Adrenal gland (tissue), 12 donors: ENCODE data around the gene HECW1. TPM values are rescaled to one million over a fixed set of nuclear protein-coding genes. Genes with fewer than 3 reads are reported as not detected.

Experiments used
- DNase-seq, 7 donors: peaks; one replicate each; pipeline ENCODE4 v3.0.0-alpha.2; 2019 to 2020
- H3K27ac ChIP-seq, 5 donors: fragments of 200-600 bp; sonication (generic) in 4 of 5; 1 replicate in 3 of 5; 2 replicates in 2 of 5; pipeline versions ENCODE4 v1.5.1 to v1.8.0; 2016 to 2020; ENCODE audit warnings: mild to moderate bottlenecking in 1 of 5
- H3K27me3 ChIP-seq: fragments of 200-600 bp; 2 replicates; pipeline ENCODE4 v1.8.0; 2021
- H3K36me3 ChIP-seq, 2 donors: fragments of 200-600 bp; replicated peaks in 1 of 2; 1 replicate in 1 of 2; 2 replicates in 1 of 2; pipeline versions ENCODE4 v1.5.1 to v1.8.0; 2018 to 2022
- H3K4me1 ChIP-seq, 2 donors: fragments of 200-600 bp; replicated peaks in 1 of 2; 1 replicate in 1 of 2; 2 replicates in 1 of 2; pipeline versions ENCODE4 v1.5.1 to v1.8.0; 2018 to 2021
- H3K4me3 ChIP-seq, 4 donors: fragments of 200-600 bp; sonication (generic) in 3 of 4; one replicate each; pipeline ENCODE4 v1.5.1; 2016 to 2018
- H3K9me3 ChIP-seq, 3 donors: fragments of 200-600 bp; sonication (generic) in 1 of 3; replicated peaks in 1 of 3; 1 replicate in 2 of 3; 2 replicates in 1 of 3; pipeline versions ENCODE4 v1.5.1 to v1.8.0; 2016 to 2021
- CTCF ChIP-seq, 6 experiments: fragments of 450-650 bp in 4 of 6; fragments of 200-600 bp in 2 of 6; sonication (generic) in 1 of 6; IDR thresholded peaks; 1 replicate in 5 of 6; 2 replicates in 1 of 6; pipeline versions ENCODE4 v1.5.1 to v1.8.0; 2016 to 2021; ENCODE audit warnings: antibody characterized with exemption in 6 of 6, mild to moderate bottlenecking in 2 of 6, moderate library complexity in 1 of 6
- POLR2A ChIP-seq, 2 donors: fragments of 450-650 bp; IDR thresholded peaks; one replicate each; pipeline ENCODE4 v1.6.1; 2017; ENCODE audit warnings: antibody characterized with exemption in 2 of 2, mild to moderate bottlenecking in 2 of 2, moderate library complexity in 1 of 2
- WGBS, 4 donors: extraction: QIAGEN DNeasy Blood & Tissue Kit in 2 of 4; methylation state at CpG; one replicate each; pipeline versions ENCODE4 v1.1.5 to v1.1.7; 2013 to 2017; 5-methylcytosine and 5-hydroxymethylcytosine counted together
- intact Hi-C, 2 donors: fragments of 100-400 bp; cut with DNase I; formaldehyde crosslinking; loops; one replicate each; pipeline versions ENCODE4 v1.14.1 to v1.15.0; 2022 to 2023
- polyA plus RNA-seq, 3 donors: library from polyadenylated mRNA; stranded (reverse); fragments of 200-250 nt in 2 of 3; fragments of 350-450 nt in 1 of 3; fragmentation: Illumina TruSeq in 1 of 3; extraction: RNeasy Lipid Tissue Mini Kit (QIAGEN cat#74804) in 1 of 3; gene quantifications; one replicate each; pipeline ENCODE4 v1.2.3, GENCODE V29; 2013 to 2014
- total RNA-seq, 9 donors: library from RNA; depleted of rRNA in 4 of 9; stranded (reverse); fragments of >200 nt in 4 of 9; fragments of 120-200 nt in 1 of 9; fragmentation: NEBNext Ultra II Directional in 1 of 9; extraction: Animal tissue kit (Norgen Biotek cat#: 25700) in 1 of 9; gene quantifications; one replicate each; pipeline versions ENCODE4 v1.1.0 to v1.2.4, GENCODE V29; 2013 to 2023
- donor health status: healthy with polysubstance abuse.
- donor health status: Bipolar disorder and iron deficiency.
- donor health status: DM: yes; HTN: yes; CAD: no.
- donor health status: DM: no; HTN: no; CAD: no.
- donor health status: DM: no; HTN: no; CAD: no.
- donor health status: DM: yes; HTN: yes; CAD: no.

The HECW1 gene
- total and polyA plus RNA-seq, 12 donors: under 0.01 to 3.2 (median 0.06) TPM; not detected in 4

- TF ChIP-seq CTCF (IDR thresholded peaks at IDR 0.05) (no peak), POLR2A (IDR thresholded peaks at IDR 0.05) (no peak)
- Histone ChIP-seq H3K27me3 (no peaks in the 10 kb centered on the region), H3K4me1 (no peaks in the 10 kb centered on the region), H3K27ac (no peak overlapping the region), H3K9me3 (no peaks in the 10 kb centered on the region), H3K36me3 (no peaks in the 10 kb centered on the region), H3K4me3 (no peak overlapping the region)
- 57 to 84% (median 72%) methylated on average over 2 of the region's 2 CpGs for WGBS, 4 donors
- intact Hi-C loops: no loop called here
- DNase-seq: no peak
These were observed 168.8 kb downstream of the HECW1 start for GRCh38 chr7:43281268-43281667.

- WGBS, 4 donors: 71 to 82% (median 78%) methylated on average over 5 of the region's 5 CpGs
These were observed 171.3 kb downstream of the HECW1 start for GRCh38 chr7:43283706-43284105.

GRCh38 chr7:43289826-43290225 is 177.4 kb downstream of the HECW1 start:
- no peak for DNase-seq
- Histone ChIP-seq H3K27me3 (no peaks in the 10 kb centered on the region), H3K27ac (no peak overlapping the region), H3K36me3 (no peaks in the 10 kb centered on the region), H3K4me1 (no peaks in the 10 kb centered on the region), H3K4me3 (no peak overlapping the region), H3K9me3 (peaks cover 0 to 3% (median 0%) of the 10 kb centered on the region in 3 donors)
- WGBS, 4 donors: 84 to 88% (median 85%) methylated on average over 2 of the region's 2 CpGs
- TF ChIP-seq POLR2A (IDR thresholded peaks at IDR 0.05) (no peak), CTCF (IDR thresholded peaks at IDR 0.05) (no peak)
- intact Hi-C loops: no loop called here

More at GRCh38 chr7:43283706-43284105, 171.3 kb downstream of the HECW1 start:
- H3K4me3 ChIP-seq: no peak overlapping the region
- intact Hi-C loops: no loop called here
- no peak for TF ChIP-seq CTCF (IDR thresholded peaks at IDR 0.05)
- no peak for TF ChIP-seq POLR2A (IDR thresholded peaks at IDR 0.05)
- H3K9me3 ChIP-seq: no peaks in the 10 kb centered on the region
- no peaks in the 10 kb centered on the region for H3K36me3 ChIP-seq
- no peak for DNase-seq
- H3K27ac ChIP-seq: no peak overlapping the region
- H3K4me1 ChIP-seq: no peaks in the 10 kb centered on the region
- no peaks in the 10 kb centered on the region for H3K27me3 ChIP-seq

- H3K27ac ChIP-seq: no peak overlapping the region
- H3K4me3 ChIP-seq: no peak overlapping the region
- H3K9me3 ChIP-seq: peaks cover 0 to 3% (median 0%) of the 10 kb centered on the region in 3 donors
- H3K4me1 ChIP-seq: no peaks in the 10 kb centered on the region
- no peaks in the 10 kb centered on the region for H3K36me3 ChIP-seq
- DNase-seq: no peak
- 95 to 96% (median 96%) methylated on average over 5 of the region's 5 CpGs for WGBS, 4 donors
- TF ChIP-seq CTCF (IDR thresholded peaks at IDR 0.05) (no peak), POLR2A (IDR thresholded peaks at IDR 0.05) (no peak)
- H3K27me3 ChIP-seq: no peaks in the 10 kb centered on the region
- intact Hi-C loops: no loop called here
These were observed 178.5 kb downstream of the HECW1 start for GRCh38 chr7:43290978-43291377.
